Measurements from ENCODE around the gene RPA1.

The RPA1 gene

GRCh38 chr17:1918346-1919162 lies 88.7 kb downstream of the RPA1 start:
- H3K9ac ChIP-seq (ENCODE audit: low read length), result no peak overlapping the region
- no peaks in the 10 kb centered on the region for H3K79me2 ChIP-seq (ENCODE audit: control insufficient read depth, insufficient read depth, low read length)
- no peak overlapping the region for H2BK120ac ChIP-seq (ENCODE audit: low read depth, low read length)
- no CpG with 5 or more reads among the region's 29 CpGs for WGBS (ENCODE audit: extremely low coverage, insufficient coverage, low lambda C conversion rate)
- no peaks in the 10 kb centered on the region for H3K36me3 ChIP-seq (ENCODE audit: control insufficient read depth, insufficient read depth, low read length)
- H3K23ac ChIP-seq (ENCODE audit: low read length), result no peak overlapping the region
- no peak overlapping the region for H4K5ac ChIP-seq (ENCODE audit: low read length)
- H3K56ac ChIP-seq (ENCODE audit: low read length), result no peak overlapping the region
- H3K4ac ChIP-seq (ENCODE audit: low read depth, low read length), result no peak overlapping the region
- no peaks in the 10 kb centered on the region for H3K79me1 ChIP-seq (ENCODE audit: low read length)
- H3K27me3 ChIP-seq (ENCODE audit: insufficient read depth, low read length, poor library complexity), result no peaks in the 10 kb centered on the region
- no peak overlapping the region for H3K4me2 ChIP-seq (ENCODE audit: low read length)
- no peak overlapping the region for H2AK5ac ChIP-seq (ENCODE audit: low read length)
- H3K4me3 ChIP-seq (ENCODE audit: low read length), result no peak overlapping the region
- no peak overlapping the region for H2BK5ac ChIP-seq (ENCODE audit: low read length)
- no peaks in the 10 kb centered on the region for H3K4me1 ChIP-seq (ENCODE audit: control insufficient read depth, low read depth, low read length)
- no peak overlapping the region for H2BK15ac ChIP-seq (replicated peaks; ENCODE audit: low read depth)
- no peak overlapping the region for H4K8ac ChIP-seq (ENCODE audit: low read depth, low read length)
- DNase-seq, result no peak
- no peak overlapping the region for H3K18ac ChIP-seq (ENCODE audit: low read length)
- no peak overlapping the region for H3K27ac ChIP-seq (ENCODE audit: low read depth, low read length)

GRCh38 chr17:1919201-1919600 lies 89.4 kb downstream of the RPA1 start:
- Histone ChIP-seq H4K8ac (ENCODE audit: low read depth, low read length) (no peak overlapping the region), H2BK5ac (ENCODE audit: low read length) (no peak overlapping the region), H3K79me1 (ENCODE audit: low read length) (no peaks in the 10 kb centered on the region), H3K36me3 (ENCODE audit: control insufficient read depth, insufficient read depth, low read length) (no peaks in the 10 kb centered on the region), H3K4me3 (ENCODE audit: low read length) (no peak overlapping the region), H3K27ac (ENCODE audit: low read depth, low read length) (no peak overlapping the region), H3K4me1 (ENCODE audit: control insufficient read depth, low read depth, low read length) (no peaks in the 10 kb centered on the region), H2AK5ac (ENCODE audit: low read length) (no peak overlapping the region), H3K79me2 (ENCODE audit: control insufficient read depth, insufficient read depth, low read length) (no peaks in the 10 kb centered on the region), H2BK120ac (ENCODE audit: low read depth, low read length) (no peak overlapping the region), H3K56ac (ENCODE audit: low read length) (no peak overlapping the region), H3K4ac (ENCODE audit: low read depth, low read length) (no peak overlapping the region), H3K27me3 (ENCODE audit: insufficient read depth, low read length, poor library complexity) (no peaks in the 10 kb centered on the region), H3K18ac (ENCODE audit: low read length) (no peak overlapping the region), H3K4me2 (ENCODE audit: low read length) (no peak overlapping the region), H3K23ac (ENCODE audit: low read length) (no peak overlapping the region), H4K5ac (ENCODE audit: low read length) (no peak overlapping the region), H2BK15ac (replicated peaks; ENCODE audit: low read depth) (no peak overlapping the region), H3K9ac (ENCODE audit: low read length) (no peak overlapping the region)
- no CpG with 5 or more reads among the region's 13 CpGs for WGBS (ENCODE audit: extremely low coverage, insufficient coverage, low lambda C conversion rate)
- no peak for DNase-seq

GRCh38 chr17:1920948-1921351 lies 91.1 kb downstream of the RPA1 start:
- Histone ChIP-seq H3K23ac (ENCODE audit: low read length) (no peak overlapping the region), H3K4me2 (ENCODE audit: low read length) (no peak overlapping the region), H3K9ac (ENCODE audit: low read length) (no peak overlapping the region), H3K18ac (ENCODE audit: low read length) (no peak overlapping the region), H3K27me3 (ENCODE audit: insufficient read depth, low read length, poor library complexity) (no peaks in the 10 kb centered on the region), H3K79me2 (ENCODE audit: control insufficient read depth, insufficient read depth, low read length) (no peaks in the 10 kb centered on the region), H3K79me1 (ENCODE audit: low read length) (no peaks in the 10 kb centered on the region), H3K4me3 (ENCODE audit: low read length) (no peak overlapping the region), H3K56ac (ENCODE audit: low read length) (no peak overlapping the region), H3K36me3 (ENCODE audit: control insufficient read depth, insufficient read depth, low read length) (no peaks in the 10 kb centered on the region), H4K5ac (ENCODE audit: low read length) (no peak overlapping the region), H4K8ac (ENCODE audit: low read depth, low read length) (no peak overlapping the region), H3K27ac (ENCODE audit: low read depth, low read length) (no peak overlapping the region), H3K4me1 (ENCODE audit: control insufficient read depth, low read depth, low read length) (no peaks in the 10 kb centered on the region), H2BK15ac (replicated peaks; ENCODE audit: low read depth) (no peak overlapping the region), H2BK120ac (ENCODE audit: low read depth, low read length) (no peak overlapping the region), H2BK5ac (ENCODE audit: low read length) (no peak overlapping the region), H3K4ac (ENCODE audit: low read depth, low read length) (no peak overlapping the region), H2AK5ac (ENCODE audit: low read length) (no peak overlapping the region)
- no peak for DNase-seq
- whole genome bisulfite sequencing (ENCODE audit: extremely low coverage, insufficient coverage, low lambda C conversion rate), result no CpG with 5 or more reads among the region's 19 CpGs

DNA sequence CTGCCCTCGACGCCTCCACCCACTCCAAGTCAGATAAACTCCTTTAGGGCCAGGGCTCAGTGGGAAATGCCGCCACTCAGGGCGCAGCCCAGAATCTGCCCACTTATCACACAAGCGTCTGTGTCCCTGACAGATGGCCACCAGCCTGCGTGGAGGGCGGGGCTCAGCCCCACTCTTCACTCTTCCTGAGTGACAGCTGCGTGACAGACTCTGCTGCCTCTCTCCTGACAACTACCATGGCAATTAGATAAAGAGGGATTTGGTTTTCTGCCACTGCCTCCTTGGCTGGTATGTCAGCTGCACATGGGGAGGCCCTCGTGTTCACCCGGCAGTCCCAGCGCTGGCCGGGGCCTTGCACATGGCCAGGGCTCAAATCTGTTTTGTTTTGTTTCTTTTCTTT lies 99.2 kb downstream of the RPA1 start:
- H4K8ac ChIP-seq (ENCODE audit: low read depth, low read length), result no peak overlapping the region
- no peak overlapping the region for H4K5ac ChIP-seq (ENCODE audit: low read length)
- H3K4me1 ChIP-seq (ENCODE audit: control insufficient read depth, low read depth, low read length), result no peaks in the 10 kb centered on the region
- H3K79me1 ChIP-seq (ENCODE audit: low read length), result no peaks in the 10 kb centered on the region
- WGBS (ENCODE audit: extremely low coverage, insufficient coverage, low lambda C conversion rate), result no CpG with 5 or more reads among the region's 12 CpGs
- no peak for DNase-seq
- H3K4me2 ChIP-seq (ENCODE audit: low read length), result no peak overlapping the region
- H2BK120ac ChIP-seq (ENCODE audit: low read depth, low read length), result no peak overlapping the region
- no peak overlapping the region for H2BK15ac ChIP-seq (replicated peaks; ENCODE audit: low read depth)
- no peaks in the 10 kb centered on the region for H3K79me2 ChIP-seq (ENCODE audit: control insufficient read depth, insufficient read depth, low read length)
- no peak overlapping the region for H2AK5ac ChIP-seq (ENCODE audit: low read length)
- H3K4me3 ChIP-seq (ENCODE audit: low read length), result no peak overlapping the region
- no peaks in the 10 kb centered on the region for H3K27me3 ChIP-seq (ENCODE audit: insufficient read depth, low read length, poor library complexity)
- H3K27ac ChIP-seq (ENCODE audit: low read depth, low read length), result no peak overlapping the region
- H3K36me3 ChIP-seq (ENCODE audit: control insufficient read depth, insufficient read depth, low read length), result no peaks in the 10 kb centered on the region
- no peak overlapping the region for H3K4ac ChIP-seq (ENCODE audit: low read depth, low read length)
- H2BK5ac ChIP-seq (ENCODE audit: low read length), result no peak overlapping the region
- no peak overlapping the region for H3K18ac ChIP-seq (ENCODE audit: low read length)
- H3K9ac ChIP-seq (ENCODE audit: low read length), result no peak overlapping the region
- no peak overlapping the region for H3K23ac ChIP-seq (ENCODE audit: low read length)
- no peak overlapping the region for H3K56ac ChIP-seq (ENCODE audit: low read length)

GRCh38 chr17:1930337-1930645 lies 100.5 kb downstream of the RPA1 start:
- no peak overlapping the region for H3K27ac ChIP-seq (ENCODE audit: low read depth, low read length)
- no peak overlapping the region for H2AK5ac ChIP-seq (ENCODE audit: low read length)
- no peak overlapping the region for H2BK5ac ChIP-seq (ENCODE audit: low read length)
- H3K56ac ChIP-seq (ENCODE audit: low read length), result no peak overlapping the region
- H4K8ac ChIP-seq (ENCODE audit: low read depth, low read length), result no peak overlapping the region
- WGBS (ENCODE audit: extremely low coverage, insufficient coverage, low lambda C conversion rate), result no CpG with 5 or more reads among the region's 8 CpGs
- no peaks in the 10 kb centered on the region for H3K4me1 ChIP-seq (ENCODE audit: control insufficient read depth, low read depth, low read length)
- H3K4ac ChIP-seq (ENCODE audit: low read depth, low read length), result no peak overlapping the region
- no peak for DNase-seq
- H3K36me3 ChIP-seq (ENCODE audit: control insufficient read depth, insufficient read depth, low read length), result no peaks in the 10 kb centered on the region
- H3K4me3 ChIP-seq (ENCODE audit: low read length), result no peak overlapping the region
- H3K4me2 ChIP-seq (ENCODE audit: low read length), result no peak overlapping the region
- no peak overlapping the region for H4K5ac ChIP-seq (ENCODE audit: low read length)
- H2BK15ac ChIP-seq (replicated peaks; ENCODE audit: low read depth), result no peak overlapping the region
- H3K23ac ChIP-seq (ENCODE audit: low read length), result no peak overlapping the region
- no peaks in the 10 kb centered on the region for H3K79me2 ChIP-seq (ENCODE audit: control insufficient read depth, insufficient read depth, low read length)
- H3K79me1 ChIP-seq (ENCODE audit: low read length), result no peaks in the 10 kb centered on the region
- no peak overlapping the region for H2BK120ac ChIP-seq (ENCODE audit: low read depth, low read length)
- H3K18ac ChIP-seq (ENCODE audit: low read length), result no peak overlapping the region
- H3K27me3 ChIP-seq (ENCODE audit: insufficient read depth, low read length, poor library complexity), result no peaks in the 10 kb centered on the region
- no peak overlapping the region for H3K9ac ChIP-seq (ENCODE audit: low read length)
